ENCODE measurements around the gene TPI1. TPM values are rescaled to one million over a fixed set of nuclear protein-coding genes. Genes with fewer than 3 reads are reported as not detected.

Gene TPI1
- polyA plus RNA-seq, 3 donors = 446 to 839 (median 764) TPM

- peaks cover 15 to 26% of the 10 kb centered on the region in 2 donors for H3K36me3 Mint-ChIP-seq
- Histone ChIP-seq H3K79me2 (ENCODE audit: insufficient read depth, low read length) (no peaks in the 10 kb centered on the region), H4K20me1 (ENCODE audit: insufficient read depth, low read length) (peaks cover 24% of the 10 kb centered on the region), H2AFZ (ENCODE audit: insufficient read depth, low read depth, low read length, poor library complexity, severe bottlenecking) (peak overlapping the region; percentile 85), H3K4me1 (ENCODE audit: control insufficient read depth in 1 of 2, insufficient read depth in 2 of 2, low read length in 2 of 2) (peaks cover 15 to 30% of the 10 kb centered on the region in 2 donors), H3K27me3 (ENCODE audit: control insufficient read depth in 2 of 2, insufficient read depth in 2 of 2, low read length in 2 of 2) (peaks cover 12 to 49% of the 10 kb centered on the region in 2 donors), H3K4me3 (replicated peaks in 1 of 3; ENCODE audit: low read depth in 2 of 3, low read length in 3 of 3) (peak overlapping the region; percentile 33 to 82 (median 48)), H3K27ac (ENCODE audit: low read depth in 1 of 2, low read length in 2 of 2) (no peak overlapping the region), H3K9ac (ENCODE audit: insufficient read depth, low read length, poor library complexity, severe bottlenecking) (peak overlapping the region; percentile 53), H3K9me3 (replicated peaks in 1 of 2; ENCODE audit: control insufficient read depth in 1 of 2, insufficient read depth in 1 of 2, low read length in 2 of 2) (peaks cover 0 to 6% of the 10 kb centered on the region in 2 donors), H3K36me3 (replicated peaks in 1 of 2; ENCODE audit: control insufficient read depth in 1 of 2, insufficient read depth in 2 of 2, low read length in 2 of 2) (no peaks in the 10 kb centered on the region), H3K4me2 (replicated peaks; ENCODE audit: extremely low read depth, low read length, poor library complexity, severe bottlenecking) (peak overlapping the region; percentile 98)
- no peak for TF ChIP-seq CTCF (IDR thresholded peaks at IDR 0.05)
- peaks cover 24% of the 10 kb centered on the region for H3K4me1 Mint-ChIP-seq
- intact Hi-C loops (cut with micrococcal nuclease) = loop anchor here (5.0 kb wide), 3 partner anchors 37 to 207 kb away; no protein-coding TSS in a partner anchor
- H3K9me3 Mint-ChIP-seq = peaks cover 0 to 12% (median 8%) of the 10 kb centered on the region in 7 donors
- peak in 1 of 3 donors; percentile 12 for DNase-seq
- H3K4me3 Mint-ChIP-seq = peak overlapping the region; percentile 84 to 95
- under 1% methylated on average over 68 of the region's 71 CpGs for WGBS (ENCODE audit: insufficient coverage)
- H3K27me3 Mint-ChIP-seq (ENCODE audit: low read depth in 3 of 3) = peaks cover 49 to 69% (median 54%) of the 10 kb centered on the region in 3 donors
- H3K27ac Mint-ChIP-seq = peak overlapping the region in 2 of 7 donors; percentile 40 to 63
Observed at GRCh38 chr12:6828781-6829535, 38.4 kb upstream of the TPI1 start.

GRCh38 chr12:6829536-6830220 lies 37.7 kb upstream of the TPI1 start:
- 77% methylated on average over 14 of the region's 19 CpGs for WGBS (ENCODE audit: insufficient coverage)

More at GRCh38 chr12:6829536-6830220, 37.7 kb upstream of the TPI1 start:
- TF ChIP-seq CTCF (IDR thresholded peaks at IDR 0.05) = no peak
- peak overlapping the region in 1 of 3 experiments; percentile 82 for H3K4me3 ChIP-seq (replicated peaks in 1 of 3; ENCODE audit: low read depth in 2 of 3, low read length in 3 of 3)
- peaks cover 24% of the 10 kb centered on the region for H3K4me1 Mint-ChIP-seq
- peaks cover 24% of the 10 kb centered on the region for H4K20me1 ChIP-seq (ENCODE audit: insufficient read depth, low read length)
- no peak overlapping the region for H3K27ac ChIP-seq (ENCODE audit: low read depth in 1 of 2, low read length in 2 of 2)
- H3K27me3 ChIP-seq (ENCODE audit: control insufficient read depth in 2 of 2, insufficient read depth in 2 of 2, low read length in 2 of 2) = peaks cover 12 to 49% of the 10 kb centered on the region in 2 donors
- no peaks in the 10 kb centered on the region for H3K79me2 ChIP-seq (ENCODE audit: insufficient read depth, low read length)
- H3K27ac Mint-ChIP-seq = no peak overlapping the region
- peak overlapping the region; percentile 98 for H3K4me2 ChIP-seq (replicated peaks; ENCODE audit: extremely low read depth, low read length, poor library complexity, severe bottlenecking)
- peaks cover 48 to 64% (median 54%) of the 10 kb centered on the region in 3 donors for H3K27me3 Mint-ChIP-seq (ENCODE audit: low read depth in 3 of 3)
- peaks cover 10 to 21% of the 10 kb centered on the region in 2 donors for H3K36me3 Mint-ChIP-seq
- peak overlapping the region; percentile 84 to 95 for H3K4me3 Mint-ChIP-seq
- intact Hi-C loops (cut with micrococcal nuclease) = loop anchor here (5.0 kb wide), 3 partner anchors 37 to 207 kb away; no protein-coding TSS in a partner anchor
- no peak overlapping the region for H2AFZ ChIP-seq (ENCODE audit: insufficient read depth, low read depth, low read length, poor library complexity, severe bottlenecking)
- peaks cover 0 to 6% of the 10 kb centered on the region in 2 donors for H3K9me3 ChIP-seq (replicated peaks in 1 of 2; ENCODE audit: control insufficient read depth in 1 of 2, insufficient read depth in 1 of 2, low read length in 2 of 2)
- H3K4me1 ChIP-seq (ENCODE audit: control insufficient read depth in 1 of 2, insufficient read depth in 2 of 2, low read length in 2 of 2) = peaks cover 15 to 30% of the 10 kb centered on the region in 2 donors
- DNase-seq = no peak
- no peaks in the 10 kb centered on the region for H3K36me3 ChIP-seq (replicated peaks in 1 of 2; ENCODE audit: control insufficient read depth in 1 of 2, insufficient read depth in 2 of 2, low read length in 2 of 2)
- peak overlapping the region; percentile 53 for H3K9ac ChIP-seq (ENCODE audit: insufficient read depth, low read length, poor library complexity, severe bottlenecking)
- peaks cover 0 to 12% (median 8%) of the 10 kb centered on the region in 7 donors for H3K9me3 Mint-ChIP-seq

Data from CD14-positive monocyte (primary cell).